Measurements from ENCODE around the gene ZFR2.
"Not testable (repeated sequence)": the region's sequence is repeated elsewhere in the genome, so short reads cannot be mapped to it uniquely, and the experiment has no call there.

ZFR2 gene

DNA sequence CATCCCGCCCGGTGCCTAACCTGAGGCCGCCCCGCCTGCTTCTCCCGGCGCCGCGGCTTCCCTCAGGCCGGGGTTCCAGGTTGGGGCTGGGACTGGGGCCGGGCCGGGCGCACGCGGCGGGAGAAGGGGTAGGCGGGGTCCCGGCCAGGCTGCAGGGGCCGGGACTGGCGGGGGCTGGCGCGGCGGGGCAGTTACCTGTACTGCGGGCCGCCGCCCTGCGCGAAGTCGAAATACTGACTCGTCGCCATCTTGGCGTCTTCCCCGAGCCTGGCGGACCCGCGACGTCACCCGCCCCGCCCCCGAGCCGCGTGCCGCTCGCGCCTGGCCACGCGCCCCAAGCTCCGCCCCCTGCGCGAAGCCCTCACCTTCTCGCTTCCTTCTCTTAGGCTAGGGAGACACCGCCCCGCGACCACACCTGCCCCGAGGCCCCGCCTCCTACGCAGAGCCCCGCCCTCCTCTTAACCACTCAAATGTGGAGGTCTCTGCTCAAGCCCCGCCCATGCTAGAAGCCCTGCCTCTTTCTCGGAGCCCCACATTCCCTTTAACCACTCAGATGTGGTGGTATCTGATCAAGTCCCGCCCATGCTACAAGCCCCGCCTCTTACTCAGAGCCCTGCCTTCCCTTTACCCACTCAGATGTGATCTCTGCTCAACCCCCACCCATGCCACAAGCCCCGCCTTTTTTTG, at the start of gene ZFR2:
ZFR2 (minus strand) TSS at position 269 of the 687 bp plus-strand sequence; CDS start at position 248, 21 bp downstream.
- DNase-seq (ENCODE audit: low read depth): no peak

DNA sequence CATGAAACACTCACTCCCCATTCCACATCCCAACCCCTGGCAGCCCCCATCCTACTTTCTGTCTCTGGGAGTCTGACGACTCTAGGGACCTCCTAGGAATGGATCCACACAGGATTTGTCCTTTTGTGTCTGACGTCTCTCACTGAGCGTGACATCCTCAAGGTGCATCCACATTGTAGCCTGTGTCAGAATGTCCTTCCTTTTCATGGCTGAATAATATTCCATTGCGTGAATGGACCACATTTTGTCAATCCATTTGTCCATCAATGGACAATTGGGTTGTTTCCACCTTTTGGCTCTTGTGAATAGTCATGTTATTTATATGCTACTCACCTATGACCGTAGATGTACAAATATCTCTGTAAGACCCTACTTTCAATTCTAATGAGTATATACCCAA, 47.2 kb upstream of the ZFR2 start:
- DNase-seq (ENCODE audit: low read depth): no peak

DNA sequence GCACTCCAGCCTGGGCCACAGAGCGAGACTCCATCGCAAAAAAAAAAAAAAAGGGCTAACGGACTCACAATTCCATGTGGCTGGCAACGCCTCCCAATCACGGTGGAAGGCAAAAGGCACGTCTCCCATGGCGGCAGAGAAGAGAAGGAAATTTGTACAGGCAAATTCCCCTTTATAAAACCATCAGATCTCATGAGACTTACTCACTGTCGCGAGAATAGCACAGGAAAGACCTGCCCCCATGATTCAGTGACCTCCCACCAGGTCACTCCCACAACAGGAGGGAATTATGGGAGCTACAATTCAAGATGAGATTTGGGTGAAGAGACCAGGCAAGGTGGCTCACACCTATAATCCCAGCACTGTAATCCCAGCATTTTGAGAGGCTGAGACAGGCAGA, 45.4 kb upstream of the ZFR2 start:
- DNase-seq (ENCODE audit: low read depth): no peak

DNA sequence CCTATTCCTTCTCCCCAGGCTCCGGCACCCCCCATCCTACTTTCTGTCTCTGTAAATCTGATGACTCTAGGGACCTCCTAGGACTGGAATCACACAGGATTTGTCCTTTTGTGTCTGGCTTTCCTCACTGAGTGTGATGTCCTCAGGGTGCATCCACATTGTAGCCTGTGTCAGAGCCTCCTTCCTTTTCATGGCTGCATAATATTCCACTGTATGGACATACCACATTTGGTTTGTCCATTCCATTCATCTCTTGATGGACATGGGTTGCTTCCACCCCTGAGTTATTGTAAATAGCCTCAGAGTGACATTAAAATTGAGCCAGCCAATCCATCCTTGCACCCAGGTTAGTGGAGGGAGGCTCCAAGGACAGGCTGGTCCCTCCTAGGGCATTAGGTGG, 41.3 kb upstream of the ZFR2 start:
- no peak for DNase-seq (ENCODE audit: low read depth)

DNA sequence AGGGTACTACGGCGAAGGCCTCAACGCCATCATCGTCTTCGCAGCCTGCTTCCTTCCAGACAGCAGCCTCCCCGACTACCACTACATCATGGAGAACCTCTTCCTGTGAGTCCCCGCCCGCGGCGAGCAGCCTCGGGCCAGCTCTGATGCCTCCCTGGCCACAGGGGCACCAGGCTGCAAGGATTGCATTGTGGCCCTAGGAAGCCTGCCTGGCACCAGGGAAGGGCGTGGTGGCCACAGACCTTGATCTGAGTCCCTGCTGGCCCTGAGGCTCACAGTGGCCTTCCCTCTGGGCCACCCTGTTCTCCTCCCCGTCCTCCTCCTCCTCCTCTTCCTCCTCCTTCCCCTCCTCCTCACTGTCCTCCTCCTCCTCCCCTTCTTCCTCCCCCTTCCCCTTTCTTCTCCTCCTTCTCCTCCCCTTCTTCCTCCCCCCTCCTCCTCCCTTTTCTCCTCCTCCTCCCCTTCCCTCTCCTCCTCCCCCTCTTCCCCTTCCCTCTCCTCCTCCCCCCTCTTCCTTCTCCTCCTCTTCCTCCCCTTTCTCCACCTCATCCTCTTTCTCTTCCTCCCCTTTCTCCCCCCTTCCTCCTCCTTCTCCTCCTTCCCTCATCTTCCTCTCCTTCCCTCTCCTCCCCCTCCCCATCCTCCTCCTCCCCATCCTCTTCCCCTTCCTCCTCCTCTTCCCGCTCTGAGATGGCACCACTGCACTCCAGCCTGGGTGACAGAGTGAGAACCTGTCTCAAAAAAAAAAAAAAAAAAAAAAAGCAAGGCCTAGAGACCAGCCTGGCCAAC, 39.6 kb upstream of the ZFR2 start:
- no peak for DNase-seq (ENCODE audit: low read depth)

DNA sequence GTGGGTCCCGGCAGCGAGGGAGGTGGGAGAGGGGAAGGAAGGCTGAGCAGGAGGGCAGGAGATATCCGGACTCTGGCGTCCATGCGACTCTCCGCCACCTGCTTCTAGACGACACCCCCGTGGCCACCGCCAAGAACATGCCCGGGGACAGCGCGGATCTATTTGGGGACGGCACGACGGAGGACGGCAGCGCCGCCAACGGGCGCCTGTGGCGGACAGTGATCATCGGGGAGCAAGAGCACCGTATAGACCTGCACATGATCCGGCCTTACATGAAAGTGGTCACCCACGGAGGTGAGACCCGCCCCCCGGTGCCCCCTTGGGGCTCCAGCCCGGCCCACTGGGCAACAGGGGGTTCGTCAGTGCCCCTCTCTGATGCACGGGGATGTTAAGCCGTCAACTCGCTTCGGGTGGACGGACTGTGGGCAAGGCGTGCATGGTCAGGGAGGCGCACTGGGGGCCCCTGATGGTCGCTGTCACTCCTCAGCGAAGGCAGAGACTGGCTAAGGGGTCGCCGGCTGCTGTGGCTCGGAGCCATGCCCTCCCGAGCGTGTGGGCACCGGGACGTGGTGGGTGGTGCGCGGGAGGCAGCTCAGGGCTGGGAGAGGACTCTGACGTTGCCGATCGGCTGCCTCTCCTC, 38.9 kb upstream of the ZFR2 start:
- no peak for DNase-seq (ENCODE audit: low read depth)

DNA sequence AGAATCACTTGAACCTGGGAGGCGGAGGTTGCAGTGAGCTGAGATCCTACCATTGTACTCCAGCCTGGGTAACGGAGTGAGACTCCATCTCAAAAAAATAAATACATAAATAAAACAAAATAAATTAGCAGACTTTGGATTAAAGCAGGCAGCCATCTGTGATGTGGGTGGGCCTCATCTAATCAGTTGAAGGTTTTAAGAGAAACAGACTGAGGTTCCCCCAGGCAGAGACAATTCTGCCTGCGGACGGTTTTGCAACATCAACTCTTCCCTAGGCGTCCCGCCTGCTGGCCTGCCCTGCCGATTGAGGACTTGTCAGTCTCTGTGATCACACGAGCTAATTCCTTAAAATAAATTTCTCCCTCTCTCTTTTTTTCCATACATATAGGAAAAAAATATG, 35.4 kb upstream of the ZFR2 start:
- no peak for DNase-seq (ENCODE audit: low read depth)

DNA sequence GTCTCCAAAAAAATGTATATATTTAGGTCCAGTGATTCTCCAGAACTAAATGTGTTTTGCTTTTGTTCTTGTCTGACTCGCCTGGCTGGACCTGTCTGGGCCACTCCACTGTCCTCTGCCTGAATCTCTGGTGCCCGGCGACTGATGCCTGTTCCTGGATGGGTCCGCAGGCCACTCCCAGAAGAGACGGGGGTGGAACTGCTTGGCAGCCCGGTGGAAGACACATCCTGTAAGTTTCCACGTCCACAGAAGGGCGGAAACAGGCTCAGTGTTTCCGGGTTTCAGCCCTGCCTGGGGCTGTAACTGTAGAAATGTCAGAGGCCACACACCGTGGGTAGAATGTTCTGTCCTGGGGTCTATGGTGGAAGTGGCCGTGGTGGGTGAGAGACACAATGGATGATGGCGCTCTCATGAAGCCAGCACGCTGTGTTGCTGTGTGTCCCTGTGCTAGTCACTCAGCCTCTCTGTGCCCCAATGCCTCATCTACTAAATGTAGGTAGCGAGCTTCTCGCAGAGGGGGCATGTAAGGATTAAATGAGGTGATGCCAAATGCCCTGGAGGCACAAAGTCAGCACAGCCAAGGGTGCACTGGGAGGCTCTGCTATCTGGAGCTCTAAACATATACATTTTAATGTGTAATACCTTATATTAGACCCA, 33.6 kb upstream of the ZFR2 start:
- no peak for DNase-seq (ENCODE audit: low read depth)

DNA sequence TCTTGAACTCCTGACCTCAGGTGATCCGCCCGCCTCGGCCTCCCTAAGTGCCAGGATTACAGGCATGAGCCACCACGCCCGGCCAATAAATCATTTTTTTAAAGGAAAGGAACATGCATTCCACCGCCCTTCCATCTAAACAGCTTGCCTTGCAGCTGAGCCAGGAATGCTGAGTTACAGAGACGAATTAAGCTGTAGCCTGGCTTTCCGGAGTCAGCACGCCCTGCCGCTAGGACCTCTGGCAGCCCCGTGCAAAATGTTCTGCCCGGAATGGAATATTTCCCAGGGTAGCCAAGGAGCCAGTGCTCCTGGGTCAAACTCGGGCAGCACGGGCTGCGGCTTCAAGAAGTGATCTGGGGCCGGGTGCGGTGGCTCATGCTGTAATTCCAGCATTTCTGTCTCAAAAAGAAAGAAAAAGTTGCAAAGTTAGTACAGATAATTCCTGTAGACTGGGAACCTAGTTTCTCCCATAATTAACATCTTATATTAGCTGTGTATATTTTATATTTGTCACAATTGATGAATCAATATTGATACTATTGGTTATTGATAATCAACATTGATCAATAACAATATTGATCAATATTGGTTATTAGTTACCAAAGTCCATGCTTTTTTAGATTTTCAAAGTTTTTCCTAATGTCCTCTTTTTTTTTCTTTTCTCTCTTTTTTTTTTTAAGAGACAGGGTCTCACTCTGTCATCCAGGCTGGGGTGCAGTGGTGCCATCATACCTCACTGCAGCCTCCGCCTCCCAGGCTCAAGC, 30.9 kb upstream of the ZFR2 start:
- no peak for DNase-seq (ENCODE audit: low read depth)

DNA sequence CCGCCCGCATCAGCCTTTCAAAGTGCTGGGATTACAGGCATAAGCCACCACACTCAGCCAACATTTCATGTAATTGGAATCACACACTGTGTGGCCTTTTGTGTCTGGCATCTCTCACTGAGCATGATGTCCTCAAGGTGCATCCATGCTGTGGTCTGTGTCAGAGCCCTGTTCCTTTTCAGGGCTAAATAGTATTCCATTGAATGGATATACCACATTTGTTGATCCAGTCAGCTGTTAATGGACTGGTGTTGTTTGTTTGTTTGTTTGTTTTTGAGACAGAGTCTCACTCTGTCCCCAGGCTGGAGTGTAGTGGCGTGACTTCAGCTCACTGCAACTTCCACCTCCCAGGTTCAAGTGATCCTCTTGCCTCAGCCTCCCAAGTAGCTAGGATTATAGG, 29.6 kb upstream of the ZFR2 start:
- no peak for DNase-seq (ENCODE audit: low read depth)

DNA sequence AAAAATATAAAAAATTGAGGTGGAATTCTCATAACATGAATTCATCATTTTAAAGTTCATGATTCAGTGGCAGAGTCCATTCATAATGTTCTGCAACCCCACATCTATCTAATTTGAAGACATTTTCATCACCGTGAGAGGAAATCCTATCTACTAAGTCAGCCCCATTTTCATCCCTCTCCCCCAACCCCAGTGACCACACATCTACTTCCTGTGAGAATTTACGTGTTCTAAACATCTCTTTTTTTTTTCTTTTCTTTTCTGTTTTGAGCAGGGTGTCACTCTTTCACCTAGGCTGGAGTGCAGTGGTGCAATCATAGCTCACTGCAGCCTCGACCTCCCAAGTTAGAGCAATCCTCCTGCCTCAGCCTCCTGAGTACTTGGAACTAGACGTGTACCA, 29.1 kb upstream of the ZFR2 start:
- DNase-seq (ENCODE audit: low read depth): no peak

DNA sequence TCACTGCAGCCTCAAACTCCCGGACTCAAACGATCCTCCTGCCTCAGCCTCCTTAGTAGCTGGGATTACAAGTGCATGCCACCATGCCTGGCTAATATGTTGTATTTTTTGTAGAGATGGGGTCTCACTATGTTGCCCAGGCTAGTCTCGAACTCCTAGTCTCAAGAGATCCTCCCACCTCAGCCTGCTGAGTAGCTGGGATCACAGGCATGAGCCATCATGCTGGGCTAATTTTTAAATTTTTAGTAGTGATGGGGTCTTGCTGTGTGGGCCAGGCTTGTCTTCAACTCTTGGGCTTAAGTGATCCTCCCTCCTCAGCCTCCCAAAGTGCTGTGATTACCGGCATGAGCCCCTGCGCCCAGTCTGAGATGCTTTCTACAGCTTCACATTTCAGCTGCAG, 26.9 kb upstream of the ZFR2 start:
- DNase-seq (ENCODE audit: low read depth): no peak

DNA sequence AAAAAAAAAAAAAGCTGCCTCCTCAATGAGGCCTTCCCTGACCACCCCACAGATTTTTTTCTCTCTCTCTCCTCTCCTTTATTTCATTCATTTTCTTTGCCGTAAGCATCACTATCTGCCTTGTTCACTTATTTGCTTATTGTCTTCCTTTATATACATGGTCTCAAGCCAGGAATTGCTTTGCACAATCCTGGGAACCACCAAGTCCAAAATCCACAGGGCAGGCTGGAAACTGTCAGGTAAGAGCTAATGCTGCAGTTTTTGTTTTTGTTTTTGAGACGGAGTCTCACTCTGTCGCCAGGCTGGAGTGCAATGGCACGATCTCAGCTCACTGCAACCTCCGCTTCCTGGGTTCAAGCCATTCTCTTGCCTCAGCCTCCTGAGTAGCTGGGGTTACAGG, 26.1 kb upstream of the ZFR2 start:
- not testable (repeated sequence) for DNase-seq (ENCODE audit: low read depth)

DNA sequence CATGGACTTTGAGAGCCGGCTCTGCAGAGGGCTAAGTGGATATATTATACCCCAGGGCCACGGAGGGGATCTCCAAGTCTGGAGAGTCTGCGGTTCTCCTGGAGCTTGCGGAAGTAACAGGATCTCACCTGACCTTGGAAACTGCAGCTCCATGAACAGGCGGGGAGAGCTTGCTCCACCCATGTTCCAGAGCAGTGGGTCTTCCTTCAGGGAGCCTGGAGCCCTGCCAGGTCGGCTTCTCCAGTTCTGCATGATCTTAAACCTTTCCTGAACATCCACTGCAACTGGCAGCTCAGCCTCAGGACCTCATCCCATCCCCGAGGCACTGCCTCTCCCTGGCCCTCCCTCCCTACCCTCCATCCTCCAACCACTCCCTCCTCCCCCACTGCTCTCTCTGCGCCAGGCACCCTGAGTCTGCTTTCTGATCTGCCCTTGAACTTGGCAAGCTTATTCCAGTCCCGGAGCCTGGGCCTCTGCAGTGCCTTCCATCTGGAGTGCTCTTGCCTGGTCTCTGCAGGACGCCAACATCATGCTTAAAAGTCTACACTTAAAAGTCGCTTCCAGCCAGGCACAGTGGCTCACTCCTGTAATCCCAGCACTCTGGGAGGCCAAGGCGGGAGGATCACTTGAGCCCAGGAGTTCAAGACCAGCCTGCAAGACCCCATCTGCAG, 24.8 kb upstream of the ZFR2 start:
- DNase-seq (ENCODE audit: low read depth): no peak

DNA sequence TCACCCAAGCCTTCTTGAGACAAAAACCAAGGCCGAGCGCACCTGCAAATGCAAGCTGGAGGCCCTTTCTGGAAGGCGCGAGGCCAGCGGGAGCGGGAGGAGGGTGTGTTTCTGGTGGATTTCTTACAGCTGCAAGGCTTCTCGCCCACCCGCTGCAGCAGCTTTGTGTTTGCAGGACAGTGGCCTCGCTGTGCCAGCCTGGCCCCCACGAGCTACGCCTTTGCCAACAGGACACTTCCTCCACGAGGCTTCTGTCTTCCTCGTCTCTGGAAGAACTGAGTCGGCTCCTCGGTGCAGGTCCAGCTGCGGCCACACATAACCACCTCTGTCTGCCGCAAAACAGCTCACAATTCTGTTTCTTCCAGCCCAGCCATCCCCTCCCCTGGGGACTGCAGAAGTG, 21.8 kb upstream of the ZFR2 start:
- no peak for DNase-seq (ENCODE audit: low read depth)

DNA sequence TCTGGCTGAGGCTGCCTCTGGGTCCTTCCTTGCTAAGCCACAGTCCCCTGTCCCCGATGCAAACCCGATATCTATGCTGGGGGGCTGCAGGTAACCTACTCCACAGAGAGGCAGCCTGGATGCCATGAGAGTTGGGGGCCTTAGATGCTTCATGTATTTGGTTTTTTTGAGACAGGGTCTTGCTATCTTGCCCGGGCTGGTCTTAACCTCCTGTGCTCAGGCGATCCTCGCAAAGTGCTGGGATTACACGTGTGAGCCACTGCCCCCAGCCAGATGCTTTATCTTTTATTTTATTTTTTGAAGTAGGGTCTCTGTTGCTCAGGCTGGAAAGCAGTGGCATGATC, 13.2 kb upstream of the ZFR2 start:
- DNase-seq (ENCODE audit: low read depth): no peak

DNA sequence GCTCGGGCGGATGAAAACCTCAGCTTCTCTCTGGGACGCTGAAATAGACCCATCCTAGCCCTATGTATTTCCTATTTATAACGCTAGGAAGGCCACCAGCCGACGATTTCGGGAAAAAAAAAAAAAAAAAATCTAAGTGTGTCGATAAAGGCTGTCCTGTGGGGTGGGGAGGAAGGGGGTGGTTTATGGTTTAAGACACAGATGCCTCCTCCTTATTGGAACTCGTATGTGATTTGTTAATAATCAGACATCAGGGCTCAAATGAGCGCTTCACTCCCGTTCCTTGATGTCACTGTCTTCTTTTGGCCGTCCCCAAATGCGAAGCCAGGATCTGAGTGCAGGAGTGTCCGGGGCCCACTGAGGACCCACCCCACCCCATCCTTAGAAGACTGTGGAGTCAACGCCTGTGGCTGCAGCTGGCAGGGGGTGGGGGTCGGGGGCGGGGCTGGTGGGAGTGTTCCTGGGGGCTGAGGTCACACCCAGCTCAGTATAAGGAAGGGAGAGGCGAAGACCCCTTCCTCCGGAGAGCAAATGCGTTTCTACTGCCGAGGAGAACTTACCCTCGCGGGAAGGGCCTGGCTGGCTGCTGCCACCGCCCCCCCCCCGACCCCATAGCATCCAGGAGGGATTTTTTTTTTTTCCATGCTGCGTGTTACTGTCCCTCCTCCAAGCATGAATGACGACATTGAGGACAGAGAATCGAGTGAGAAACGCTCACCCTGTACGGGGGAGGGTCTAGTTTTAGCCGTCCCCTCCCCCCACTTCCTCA, 12.6 kb upstream of the ZFR2 start:
- DNase-seq (ENCODE audit: low read depth): no peak

DNA sequence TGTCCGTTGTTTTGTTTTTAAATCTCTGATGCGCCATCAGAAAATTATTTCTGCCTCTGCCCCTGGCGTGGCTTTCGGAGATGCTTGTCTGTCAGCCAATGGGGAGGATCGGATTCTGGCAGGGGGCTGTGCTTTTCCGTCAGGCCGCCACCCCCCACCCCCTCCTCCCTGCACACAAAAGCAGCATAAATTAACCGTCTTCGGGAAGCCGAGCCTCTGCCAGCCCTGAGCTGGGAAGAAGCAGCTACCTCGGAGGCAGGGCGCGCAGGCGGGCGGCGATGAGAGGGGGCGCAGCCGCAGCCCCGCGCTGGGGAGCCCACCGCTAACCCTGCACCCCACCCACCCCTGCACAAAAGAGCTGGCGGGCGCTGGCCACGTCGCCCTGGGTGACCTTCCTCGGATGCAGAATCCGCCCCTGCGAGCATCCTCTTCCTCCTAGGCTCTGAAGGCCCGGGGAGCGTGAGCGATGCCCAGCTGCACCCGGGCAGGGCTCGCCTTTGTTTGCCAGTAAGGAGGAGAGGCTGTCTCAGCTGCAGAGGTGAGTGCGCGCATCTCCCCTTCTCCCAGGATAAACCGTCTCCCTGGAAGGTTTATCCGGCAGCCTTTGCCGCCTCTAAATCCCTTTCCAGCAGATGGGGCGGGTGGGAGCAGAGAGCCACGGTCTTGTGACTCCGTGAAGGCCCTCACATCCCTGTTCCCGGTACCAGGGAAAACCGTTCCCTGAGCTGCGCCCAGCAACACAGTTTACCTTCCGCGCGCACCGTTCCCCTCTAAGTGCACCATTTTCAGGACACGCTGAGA, 11.8 kb upstream of the ZFR2 start, which contains the start of gene ATCAY:
ATCAY (plus strand) TSS at position 215 of the 801 bp plus-strand sequence. CDS start 5,083 bp downstream, outside the sequence.
- DNase-seq (ENCODE audit: low read depth): no peak

DNA sequence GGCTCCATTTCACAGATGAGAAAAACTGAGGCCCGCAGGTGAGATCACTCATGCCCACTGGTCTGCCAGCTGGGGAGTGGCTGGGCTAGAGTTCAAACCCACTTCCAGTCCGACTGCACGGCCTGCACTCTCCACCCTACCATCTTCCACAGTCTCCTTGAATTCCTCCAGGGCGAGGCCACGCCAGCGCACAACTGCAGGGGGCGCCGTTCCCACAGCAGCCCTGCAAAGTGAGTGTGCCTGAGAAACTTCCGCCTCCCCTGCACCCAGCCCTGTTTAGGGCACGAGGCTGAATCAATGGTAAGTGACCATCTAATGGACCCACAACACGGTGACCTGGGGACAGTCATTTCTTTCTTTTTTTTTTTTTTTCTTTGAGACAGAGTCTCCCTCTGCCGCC, 10.8 kb upstream of the ZFR2 start:
- no peak for DNase-seq (ENCODE audit: low read depth)

DNA sequence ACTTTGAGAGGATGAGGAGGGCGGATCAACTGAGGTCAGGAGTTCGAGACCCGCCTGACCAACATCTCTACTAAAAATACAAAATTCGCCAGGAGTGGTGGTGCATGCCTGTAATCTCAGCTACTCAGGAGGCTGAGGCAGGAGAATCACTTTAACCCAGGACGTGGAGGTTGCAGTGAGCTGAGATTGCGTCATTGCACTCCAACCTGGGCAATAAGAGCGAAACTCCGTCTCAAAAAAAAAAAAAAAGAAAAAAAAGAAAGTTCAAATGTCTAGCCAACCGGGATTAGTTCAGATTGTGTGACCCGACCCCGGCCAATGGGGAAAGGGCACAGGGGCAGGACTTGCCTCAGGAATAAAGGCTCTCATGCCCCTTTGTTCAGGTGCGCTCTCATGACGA, 5.9 kb upstream of the ZFR2 start:
- not testable (repeated sequence) for DNase-seq (ENCODE audit: low read depth)
